GM19023 (cell line): ENCODE results near the gene CHCHD4.

Experiments
- ATAC-seq: cut with Tn5 transposase; IDR thresholded peaks from one replicate; pipeline ENCODE4 v1.9.1; 2021; ENCODE audit warnings: mild to moderate bottlenecking, moderate library complexity; ENCODE audit not compliant: unreplicated experiment

The CHCHD4 gene

GRCh38 chr3:14150491-14151230 lies 26.0 kb upstream of the CHCHD4 start:
- ATAC-seq: no peak

- no peak for ATAC-seq
Observed at GRCh38 chr3:14150078-14150477, 25.4 kb upstream of the CHCHD4 start.

- ATAC-seq: no peak
Observed at GRCh38 chr3:14148041-14148985, 23.6 kb upstream of the CHCHD4 start.

- ATAC-seq: no peak
Observed at GRCh38 chr3:14147617-14148016, 22.9 kb upstream of the CHCHD4 start.

GRCh38 chr3:14147066-14147435 lies 22.4 kb upstream of the CHCHD4 start:
- no peak for ATAC-seq

GRCh38 chr3:14146381-14147065 lies 21.9 kb upstream of the CHCHD4 start:
- no peak for ATAC-seq

GRCh38 chr3:14145670-14146380 lies 21.2 kb upstream of the CHCHD4 start:
- no peak for ATAC-seq

GRCh38 chr3:14145236-14145635 lies 20.6 kb upstream of the CHCHD4 start:
- ATAC-seq: no peak

GRCh38 chr3:14144423-14145075 lies 19.9 kb upstream of the CHCHD4 start:
- ATAC-seq: peak; percentile 93

GRCh38 chr3:14143271-14144225 lies 18.9 kb upstream of the CHCHD4 start:
- ATAC-seq: no peak

GRCh38 chr3:14142567-14143270 lies 18.0 kb upstream of the CHCHD4 start:
- no peak for ATAC-seq

GRCh38 chr3:14141602-14142341 lies 17.1 kb upstream of the CHCHD4 start:
- ATAC-seq: no peak

GRCh38 chr3:14141144-14141543 lies 16.5 kb upstream of the CHCHD4 start:
- no peak for ATAC-seq

GRCh38 chr3:14140668-14141067 lies 16.0 kb upstream of the CHCHD4 start:
- no peak for ATAC-seq

- no peak for ATAC-seq
Observed at GRCh38 chr3:14139771-14140170, 15.1 kb upstream of the CHCHD4 start.

- ATAC-seq: no peak
Observed at GRCh38 chr3:14138878-14139655, 14.4 kb upstream of the CHCHD4 start.
